GM23338 (cell line): ENCODE data around the gene VAV3. TPM values are rescaled to one million over a fixed set of nuclear protein-coding genes. Genes with fewer than 3 reads are reported as not detected.

Experiments
- ATAC-seq: fragments of 200-7000 bp; cut with Tn5 transposase; 3 replicates; pipeline ENCODE4 v1.9.1; 2020
- DNase-seq: peaks from one replicate; pipeline ENCODE4 v3.0.0-alpha.2; 2015; ENCODE audit warnings: low spot score
- H2AFZ ChIP-seq: fragments of 200-600 bp; sonication (generic); 2 replicates; pipeline ENCODE4 v1.8.0; 2016; ENCODE audit warnings: antibody characterized with exemption, mild to moderate bottlenecking, moderate library complexity
- H3F3A ChIP-seq: fragments of 200-600 bp; sonication (generic); replicated peaks from 2 replicates; pipeline ENCODE4 v1.8.0; 2017; ENCODE audit warnings: antibody characterized with exemption, mixed run types, low read depth
- H3K27ac ChIP-seq: fragments of 200-600 bp; sonication (generic); 2 replicates; pipeline ENCODE4 v1.6.1; 2016; ENCODE audit warnings: low read depth
- H3K27me3 ChIP-seq: fragments of 200-600 bp; sonication (generic); 2 replicates; pipeline ENCODE4 v1.8.0; 2016; ENCODE audit warnings: mild to moderate bottlenecking, mixed run types, moderate library complexity; ENCODE audit not compliant: insufficient read depth
- H3K36me3 ChIP-seq: fragments of 200-600 bp; sonication (generic); 2 replicates; pipeline ENCODE4 v1.8.0; 2016; ENCODE audit warnings: mild to moderate bottlenecking; ENCODE audit not compliant: insufficient read depth
- H3K4me1 ChIP-seq: fragments of 200-600 bp; sonication (generic); 2 replicates; pipeline ENCODE4 v1.8.0; 2016; ENCODE audit warnings: mild to moderate bottlenecking, moderate library complexity; ENCODE audit not compliant: insufficient read depth
- H3K4me2 ChIP-seq: fragments of 200-600 bp; sonication (generic); 2 replicates; pipeline ENCODE4 v1.7.1; 2017; ENCODE audit warnings: mixed run types
- H3K4me3 ChIP-seq: fragments of 200-600 bp; sonication (generic); 2 replicates; pipeline ENCODE4 v1.6.1; 2016; ENCODE audit warnings: mixed run types
- H3K79me2 ChIP-seq: fragments of 200-600 bp; sonication (generic); replicated peaks from 2 replicates; pipeline ENCODE4 v1.8.0; 2017; ENCODE audit warnings: mild to moderate bottlenecking; ENCODE audit not compliant: insufficient read depth
- H3K9me2 ChIP-seq: fragments of 200-600 bp; sonication (generic); 2 replicates; pipeline ENCODE4 v1.8.0; 2017; ENCODE audit not compliant: insufficient read depth
- H4K20me1 ChIP-seq: fragments of 200-600 bp; sonication (generic); replicated peaks from 2 replicates; pipeline ENCODE4 v1.8.0; 2017; ENCODE audit warnings: mild to moderate bottlenecking; ENCODE audit not compliant: insufficient read depth
- H3K27ac Mint-ChIP-seq: 2 replicates; pipeline ENCODE4 v1.8.0; 2020; ENCODE audit warnings: inconsistent platforms, mild to moderate bottlenecking, moderate library complexity, mixed read lengths
- H3K27me3 Mint-ChIP-seq: 3 replicates; pipeline ENCODE4 v1.8.0; 2022; ENCODE audit warnings: low read depth, mild to moderate bottlenecking, moderate library complexity, mixed read lengths, inconsistent platforms; ENCODE audit not compliant: insufficient read depth, poor library complexity
- H3K36me3 Mint-ChIP-seq: 3 replicates; pipeline ENCODE4 v1.8.0; 2021; ENCODE audit warnings: low read depth, mild to moderate bottlenecking, inconsistent platforms, moderate library complexity, mixed read lengths
- H3K4me1 Mint-ChIP-seq: 3 replicates; pipeline ENCODE4 v1.8.0; 2020; ENCODE audit warnings: mild to moderate bottlenecking, inconsistent platforms, mixed read lengths
- H3K4me3 Mint-ChIP-seq: 3 replicates; pipeline ENCODE4 v1.8.0; 2021; ENCODE audit warnings: moderate library complexity, mild to moderate bottlenecking, inconsistent platforms, mixed read lengths
- H3K9me3 Mint-ChIP-seq: 3 replicates; pipeline ENCODE4 v1.8.0; 2020; ENCODE audit warnings: moderate library complexity, mild to moderate bottlenecking, inconsistent platforms, mixed read lengths
- CREB1 ChIP-seq: fragments of 250-450 bp; sonication (Bioruptor Pico); IDR thresholded peaks from 2 replicates; pipeline ENCODE4 v1.5.0; 2020; ENCODE audit warnings: low read depth, mild to moderate bottlenecking, moderate library complexity
- EZH2 ChIP-seq: fragments of 200-600 bp; sonication (generic); IDR thresholded peaks from one replicate; pipeline ENCODE4 v1.8.0; 2017; ENCODE audit warnings: antibody characterized with exemption, mild to moderate bottlenecking, low read depth; ENCODE audit not compliant: unreplicated experiment
- EZH2phosphoT487 ChIP-seq: fragments of 200-600 bp; sonication (generic); IDR thresholded peaks from one replicate; pipeline ENCODE4 v1.8.1; 2018; ENCODE audit warnings: antibody characterized with exemption; ENCODE audit not compliant: unreplicated experiment
- NANOG ChIP-seq: IDR thresholded peaks from 2 replicates; pipeline ENCODE4 v1.6.1; 2016; ENCODE audit warnings: antibody characterized with exemption, borderline replicate concordance
- POLR2AphosphoS5 ChIP-seq: IDR thresholded peaks from 2 replicates; pipeline ENCODE4 v1.6.1; 2016; ENCODE audit warnings: antibody characterized with exemption, low read depth
- STAT1 ChIP-seq: IDR thresholded peaks from one replicate; pipeline ENCODE4 v1.6.1; 2016; ENCODE audit warnings: antibody characterized with exemption; ENCODE audit not compliant: unreplicated experiment
- polyA plus RNA-seq: library from polyadenylated mRNA; unstranded; fragments of >200 nt; fragmentation: Nextera tagmentation; extraction: Ambion mirVana; gene quantifications from 2 replicates; pipeline ENCODE4 v1.2.1, GENCODE V29; 2016
- total RNA-seq: library from RNA; depleted of rRNA; stranded (reverse); fragments of >200 nt; shearing (Covaris generic); gene quantifications from 2 replicates; pipeline ENCODE4 v1.2.3, GENCODE V29; 2014
- TF ChIP-seq, protein P1 (sequence below): fragments of 250-450 bp; sonication (Bioruptor Pico); IDR thresholded peaks from 2 replicates; pipeline ENCODE4 v1.5.0; 2020; ENCODE audit warnings: mild to moderate bottlenecking, moderate library complexity
- TF ChIP-seq, protein P2 (sequence below), 2 experiments: fragments of 200-600 bp in 1 of 2; sonication (generic) in 1 of 2; conservative IDR thresholded peaks; 2 replicates each; pipeline versions ENCODE4 v1.5.1 to v1.6.1; 2016 to 2017; ENCODE audit warnings: antibody characterized with exemption in 2 of 2, low read depth in 2 of 2, mild to moderate bottlenecking in 2 of 2, moderate library complexity in 1 of 2
- TF ChIP-seq, protein P3 (sequence below): IDR thresholded peaks from one replicate; pipeline ENCODE4 v1.6.1; 2018; ENCODE audit warnings: antibody characterized with exemption; ENCODE audit not compliant: unreplicated experiment

The VAV3 gene
- total and polyA plus RNA-seq, 2 experiments from 2014 or later, result 3.0 to 11.3 TPM

DNA sequence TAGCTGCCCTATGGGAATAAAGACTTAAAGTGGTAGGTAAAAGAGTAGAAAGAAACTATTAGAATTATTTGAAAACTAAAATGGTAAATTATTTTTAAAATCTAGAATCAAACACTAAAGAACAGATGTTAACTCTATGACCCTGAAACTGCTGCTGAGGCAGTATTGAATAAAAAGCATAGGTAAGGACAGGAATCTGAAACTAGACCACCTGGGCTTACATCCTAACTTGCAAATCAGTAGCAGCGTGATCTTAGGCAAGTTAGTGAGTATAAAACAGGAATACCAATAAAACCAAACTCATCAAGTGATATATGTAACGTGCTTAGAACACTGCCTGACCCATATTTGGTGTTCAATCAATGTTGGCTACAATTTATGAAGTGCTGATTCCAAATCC lies 257.9 kb downstream of the VAV3 start (continued):
- TF ChIP-seq, protein P1, sequence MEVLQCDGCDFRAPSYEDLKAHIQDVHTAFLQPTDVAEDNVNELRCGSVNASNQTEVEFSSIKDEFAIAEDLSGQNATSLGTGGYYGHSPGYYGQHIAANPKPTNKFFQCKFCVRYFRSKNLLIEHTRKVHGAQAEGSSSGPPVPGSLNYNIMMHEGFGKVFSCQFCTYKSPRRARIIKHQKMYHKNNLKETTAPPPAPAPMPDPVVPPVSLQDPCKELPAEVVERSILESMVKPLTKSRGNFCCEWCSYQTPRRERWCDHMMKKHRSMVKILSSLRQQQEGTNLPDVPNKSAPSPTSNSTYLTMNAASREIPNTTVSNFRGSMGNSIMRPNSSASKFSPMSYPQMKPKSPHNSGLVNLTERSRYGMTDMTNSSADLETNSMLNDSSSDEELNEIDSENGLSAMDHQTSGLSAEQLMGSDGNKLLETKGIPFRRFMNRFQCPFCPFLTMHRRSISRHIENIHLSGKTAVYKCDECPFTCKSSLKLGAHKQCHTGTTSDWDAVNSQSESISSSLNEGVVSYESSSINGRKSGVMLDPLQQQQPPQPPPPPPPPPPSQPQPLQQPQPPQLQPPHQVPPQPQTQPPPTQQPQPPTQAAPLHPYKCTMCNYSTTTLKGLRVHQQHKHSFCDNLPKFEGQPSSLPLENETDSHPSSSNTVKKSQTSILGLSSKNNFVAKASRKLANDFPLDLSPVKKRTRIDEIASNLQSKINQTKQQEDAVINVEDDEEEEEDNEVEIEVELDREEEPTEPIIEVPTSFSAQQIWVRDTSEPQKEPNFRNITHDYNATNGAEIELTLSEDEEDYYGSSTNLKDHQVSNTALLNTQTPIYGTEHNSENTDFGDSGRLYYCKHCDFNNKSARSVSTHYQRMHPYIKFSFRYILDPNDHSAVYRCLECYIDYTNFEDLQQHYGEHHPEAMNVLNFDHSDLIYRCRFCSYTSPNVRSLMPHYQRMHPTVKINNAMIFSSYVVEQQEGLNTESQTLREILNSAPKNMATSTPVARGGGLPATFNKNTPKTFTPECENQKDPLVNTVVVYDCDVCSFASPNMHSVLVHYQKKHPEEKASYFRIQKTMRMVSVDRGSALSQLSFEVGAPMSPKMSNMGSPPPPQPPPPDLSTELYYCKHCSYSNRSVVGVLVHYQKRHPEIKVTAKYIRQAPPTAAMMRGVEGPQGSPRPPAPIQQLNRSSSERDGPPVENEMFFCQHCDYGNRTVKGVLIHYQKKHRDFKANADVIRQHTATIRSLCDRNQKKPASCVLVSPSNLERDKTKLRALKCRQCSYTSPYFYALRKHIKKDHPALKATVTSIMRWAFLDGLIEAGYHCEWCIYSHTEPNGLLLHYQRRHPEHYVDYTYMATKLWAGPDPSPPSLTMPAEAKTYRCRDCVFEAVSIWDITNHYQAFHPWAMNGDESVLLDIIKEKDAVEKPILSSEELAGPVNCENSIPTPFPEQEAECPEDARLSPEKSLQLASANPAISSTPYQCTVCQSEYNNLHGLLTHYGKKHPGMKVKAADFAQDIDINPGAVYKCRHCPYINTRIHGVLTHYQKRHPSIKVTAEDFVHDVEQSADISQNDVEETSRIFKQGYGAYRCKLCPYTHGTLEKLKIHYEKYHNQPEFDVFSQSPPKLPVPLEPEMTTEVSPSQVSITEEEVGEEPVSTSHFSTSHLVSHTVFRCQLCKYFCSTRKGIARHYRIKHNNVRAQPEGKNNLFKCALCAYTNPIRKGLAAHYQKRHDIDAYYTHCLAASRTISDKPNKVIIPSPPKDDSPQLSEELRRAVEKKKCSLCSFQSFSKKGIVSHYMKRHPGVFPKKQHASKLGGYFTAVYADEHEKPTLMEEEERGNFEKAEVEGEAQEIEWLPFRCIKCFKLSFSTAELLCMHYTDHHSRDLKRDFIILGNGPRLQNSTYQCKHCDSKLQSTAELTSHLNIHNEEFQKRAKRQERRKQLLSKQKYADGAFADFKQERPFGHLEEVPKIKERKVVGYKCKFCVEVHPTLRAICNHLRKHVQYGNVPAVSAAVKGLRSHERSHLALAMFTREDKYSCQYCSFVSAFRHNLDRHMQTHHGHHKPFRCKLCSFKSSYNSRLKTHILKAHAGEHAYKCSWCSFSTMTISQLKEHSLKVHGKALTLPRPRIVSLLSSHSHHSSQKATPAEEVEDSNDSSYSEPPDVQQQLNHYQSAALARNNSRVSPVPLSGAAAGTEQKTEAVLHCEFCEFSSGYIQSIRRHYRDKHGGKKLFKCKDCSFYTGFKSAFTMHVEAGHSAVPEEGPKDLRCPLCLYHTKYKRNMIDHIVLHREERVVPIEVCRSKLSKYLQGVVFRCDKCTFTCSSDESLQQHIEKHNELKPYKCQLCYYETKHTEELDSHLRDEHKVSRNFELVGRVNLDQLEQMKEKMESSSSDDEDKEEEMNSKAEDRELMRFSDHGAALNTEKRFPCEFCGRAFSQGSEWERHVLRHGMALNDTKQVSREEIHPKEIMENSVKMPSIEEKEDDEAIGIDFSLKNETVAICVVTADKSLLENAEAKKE (CRISPR knock-in tag), result no peak
- no peak for TF ChIP-seq NANOG
- TF ChIP-seq CREB1 (CRISPR knock-in tag), result no peak
- TF ChIP-seq EZH2phosphoT487, result no peak
- TF ChIP-seq, protein P2, sequence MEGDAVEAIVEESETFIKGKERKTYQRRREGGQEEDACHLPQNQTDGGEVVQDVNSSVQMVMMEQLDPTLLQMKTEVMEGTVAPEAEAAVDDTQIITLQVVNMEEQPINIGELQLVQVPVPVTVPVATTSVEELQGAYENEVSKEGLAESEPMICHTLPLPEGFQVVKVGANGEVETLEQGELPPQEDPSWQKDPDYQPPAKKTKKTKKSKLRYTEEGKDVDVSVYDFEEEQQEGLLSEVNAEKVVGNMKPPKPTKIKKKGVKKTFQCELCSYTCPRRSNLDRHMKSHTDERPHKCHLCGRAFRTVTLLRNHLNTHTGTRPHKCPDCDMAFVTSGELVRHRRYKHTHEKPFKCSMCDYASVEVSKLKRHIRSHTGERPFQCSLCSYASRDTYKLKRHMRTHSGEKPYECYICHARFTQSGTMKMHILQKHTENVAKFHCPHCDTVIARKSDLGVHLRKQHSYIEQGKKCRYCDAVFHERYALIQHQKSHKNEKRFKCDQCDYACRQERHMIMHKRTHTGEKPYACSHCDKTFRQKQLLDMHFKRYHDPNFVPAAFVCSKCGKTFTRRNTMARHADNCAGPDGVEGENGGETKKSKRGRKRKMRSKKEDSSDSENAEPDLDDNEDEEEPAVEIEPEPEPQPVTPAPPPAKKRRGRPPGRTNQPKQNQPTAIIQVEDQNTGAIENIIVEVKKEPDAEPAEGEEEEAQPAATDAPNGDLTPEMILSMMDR (conservative IDR thresholded peaks at IDR 0.05; ENCODE audit: low read depth in 2 of 2), result no peak
- TF ChIP-seq EZH2, result no peak

DNA sequence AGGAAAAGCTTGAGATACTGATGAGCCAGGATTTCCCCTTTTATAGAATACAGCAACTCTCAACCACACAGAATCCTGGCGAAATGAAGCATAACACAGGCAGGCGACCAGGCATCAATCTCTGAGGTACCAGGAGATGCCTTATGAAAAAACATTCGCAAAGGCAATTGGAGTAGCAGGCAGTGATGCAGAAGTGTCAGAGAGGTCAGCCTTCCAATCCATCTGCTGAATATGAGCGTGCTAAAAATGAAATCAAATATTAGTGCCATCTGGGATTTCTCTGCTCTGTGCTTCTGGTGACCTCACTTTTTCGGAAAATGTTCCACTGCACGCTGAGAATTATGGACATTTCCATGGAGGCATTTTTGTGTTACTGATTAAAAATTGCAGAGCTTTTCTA lies 258.8 kb downstream of the VAV3 start:
- Histone ChIP-seq H3K4me3 (no peak overlapping the region), H3K27ac (no peak overlapping the region), H3K4me1 (no peaks in the 10 kb centered on the region; the same call in 1 of the 2 replicates), H4K20me1 (no peaks in the 10 kb centered on the region), H3K4me2 (no peak overlapping the region), H3K27me3 (no peaks in the 10 kb centered on the region), H3K79me2 (no peaks in the 10 kb centered on the region), H3F3A (no peaks in the 10 kb centered on the region), H2AFZ (no peak overlapping the region), H3K9me2 (0 out of 2 replicates have a peak, but pooled peaks cover 5% of the 10 kb centered on the region), H3K36me3 (peaks cover 4% of the 10 kb centered on the region; the same call in 1 of the 2 replicates)
- Mint-ChIP-seq H3K27ac (no peak overlapping the region), H3K27me3 (peaks cover 3% of the 10 kb centered on the region), H3K4me3 (no peak overlapping the region), H3K36me3 (no peaks in the 10 kb centered on the region), H3K4me1 (peaks cover 4% of the 10 kb centered on the region; the same call in 2 of the 3 replicates), H3K9me3 (no peaks in the 10 kb centered on the region)
- DNase-seq (no peak), ATAC-seq (no peak)
- TF ChIP-seq EZH2phosphoT487 (no peak), POLR2AphosphoS5 (no peak), STAT1 (no peak), NANOG (no peak), CREB1 (CRISPR knock-in tag) (no peak)
- TF ChIP-seq, protein P3, sequence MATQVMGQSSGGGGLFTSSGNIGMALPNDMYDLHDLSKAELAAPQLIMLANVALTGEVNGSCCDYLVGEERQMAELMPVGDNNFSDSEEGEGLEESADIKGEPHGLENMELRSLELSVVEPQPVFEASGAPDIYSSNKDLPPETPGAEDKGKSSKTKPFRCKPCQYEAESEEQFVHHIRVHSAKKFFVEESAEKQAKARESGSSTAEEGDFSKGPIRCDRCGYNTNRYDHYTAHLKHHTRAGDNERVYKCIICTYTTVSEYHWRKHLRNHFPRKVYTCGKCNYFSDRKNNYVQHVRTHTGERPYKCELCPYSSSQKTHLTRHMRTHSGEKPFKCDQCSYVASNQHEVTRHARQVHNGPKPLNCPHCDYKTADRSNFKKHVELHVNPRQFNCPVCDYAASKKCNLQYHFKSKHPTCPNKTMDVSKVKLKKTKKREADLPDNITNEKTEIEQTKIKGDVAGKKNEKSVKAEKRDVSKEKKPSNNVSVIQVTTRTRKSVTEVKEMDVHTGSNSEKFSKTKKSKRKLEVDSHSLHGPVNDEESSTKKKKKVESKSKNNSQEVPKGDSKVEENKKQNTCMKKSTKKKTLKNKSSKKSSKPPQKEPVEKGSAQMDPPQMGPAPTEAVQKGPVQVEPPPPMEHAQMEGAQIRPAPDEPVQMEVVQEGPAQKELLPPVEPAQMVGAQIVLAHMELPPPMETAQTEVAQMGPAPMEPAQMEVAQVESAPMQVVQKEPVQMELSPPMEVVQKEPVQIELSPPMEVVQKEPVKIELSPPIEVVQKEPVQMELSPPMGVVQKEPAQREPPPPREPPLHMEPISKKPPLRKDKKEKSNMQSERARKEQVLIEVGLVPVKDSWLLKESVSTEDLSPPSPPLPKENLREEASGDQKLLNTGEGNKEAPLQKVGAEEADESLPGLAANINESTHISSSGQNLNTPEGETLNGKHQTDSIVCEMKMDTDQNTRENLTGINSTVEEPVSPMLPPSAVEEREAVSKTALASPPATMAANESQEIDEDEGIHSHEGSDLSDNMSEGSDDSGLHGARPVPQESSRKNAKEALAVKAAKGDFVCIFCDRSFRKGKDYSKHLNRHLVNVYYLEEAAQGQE, result no peak
